Omental fat pad (tissue), 4 donors: ENCODE results near the gene GALNT10. TPM values are rescaled to one million over a fixed set of nuclear protein-coding genes. Genes with fewer than 3 reads are reported as not detected.

ENCODE experiments used
- ATAC-seq: fragments of 150-250 bp; one replicate; pipeline ENCODE4 v1.9.1; 2016; ENCODE audit warnings: mild to moderate bottlenecking, moderate library complexity; ENCODE audit not compliant: low FRiP score
- DNase-seq: peaks from one replicate; pipeline ENCODE4 v3.0.0-alpha.2; 2019; ENCODE audit warnings: low spot score
- CTCF ChIP-seq, 3 donors: fragments of 450-650 bp; IDR thresholded peaks; one replicate each; pipeline ENCODE4 v1.5.1; 2016 to 2017; ENCODE audit warnings: antibody characterized with exemption in 3 of 3, mild to moderate bottlenecking in 3 of 3, moderate library complexity in 2 of 3
- total RNA-seq, 4 donors: library from RNA; depleted of rRNA; stranded (reverse); fragments of >200 nt; gene quantifications; one replicate each; pipeline ENCODE4 v1.1.0, GENCODE V29; 2016

Gene GALNT10
- total RNA-seq, 4 donors from 2014 or later = 21.3 to 49.7 (median 27.2) TPM

- TF ChIP-seq CTCF (IDR thresholded peaks at IDR 0.05) = no peak
- DNase-seq (no peak), ATAC-seq (peak; percentile 31)
Observed at GRCh38 chr5:154288145-154288544, 97.6 kb downstream of the GALNT10 start.

- ATAC-seq = no peak
- no peak for DNase-seq
- no peak for TF ChIP-seq CTCF (IDR thresholded peaks at IDR 0.05)
Observed at GRCh38 chr5:154291917-154292316, 101.4 kb downstream of the GALNT10 start.

DNA sequence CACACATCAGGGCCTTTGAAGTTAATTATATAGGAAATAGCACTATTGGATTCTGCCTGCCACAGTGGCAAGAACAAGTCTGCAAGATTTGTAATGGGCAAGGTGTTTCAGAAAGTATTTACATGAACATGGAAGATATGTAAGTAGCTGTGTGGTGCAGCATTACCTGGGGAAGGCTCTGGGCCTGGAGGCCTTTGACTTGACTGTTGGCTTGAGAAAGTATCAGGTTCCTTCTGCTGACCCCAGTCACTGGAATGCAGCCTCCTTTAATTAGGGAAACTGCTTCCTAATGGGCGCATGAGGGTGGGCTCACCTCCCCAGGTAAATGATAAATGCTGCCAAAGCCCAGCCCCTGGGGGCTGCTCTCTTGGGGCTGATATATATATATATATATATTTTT, 102.7 kb downstream of the GALNT10 start:
- DNase-seq (no peak), ATAC-seq (no peak)
- no peak for TF ChIP-seq CTCF (IDR thresholded peaks at IDR 0.05)

- ATAC-seq (no peak), DNase-seq (no peak)
- no peak for TF ChIP-seq CTCF (IDR thresholded peaks at IDR 0.05)
Observed at GRCh38 chr5:154295551-154295950, 105.0 kb downstream of the GALNT10 start.

GRCh38 chr5:154296525-154297159, 106.1 kb downstream of the GALNT10 start:
- TF ChIP-seq CTCF (IDR thresholded peaks at IDR 0.05) = no peak
- DNase-seq = no peak
- no peak for ATAC-seq

- no peak for TF ChIP-seq CTCF (IDR thresholded peaks at IDR 0.05)
- ATAC-seq (no peak), DNase-seq (no peak)
Observed at GRCh38 chr5:154298065-154298464, 107.5 kb downstream of the GALNT10 start.

DNA sequence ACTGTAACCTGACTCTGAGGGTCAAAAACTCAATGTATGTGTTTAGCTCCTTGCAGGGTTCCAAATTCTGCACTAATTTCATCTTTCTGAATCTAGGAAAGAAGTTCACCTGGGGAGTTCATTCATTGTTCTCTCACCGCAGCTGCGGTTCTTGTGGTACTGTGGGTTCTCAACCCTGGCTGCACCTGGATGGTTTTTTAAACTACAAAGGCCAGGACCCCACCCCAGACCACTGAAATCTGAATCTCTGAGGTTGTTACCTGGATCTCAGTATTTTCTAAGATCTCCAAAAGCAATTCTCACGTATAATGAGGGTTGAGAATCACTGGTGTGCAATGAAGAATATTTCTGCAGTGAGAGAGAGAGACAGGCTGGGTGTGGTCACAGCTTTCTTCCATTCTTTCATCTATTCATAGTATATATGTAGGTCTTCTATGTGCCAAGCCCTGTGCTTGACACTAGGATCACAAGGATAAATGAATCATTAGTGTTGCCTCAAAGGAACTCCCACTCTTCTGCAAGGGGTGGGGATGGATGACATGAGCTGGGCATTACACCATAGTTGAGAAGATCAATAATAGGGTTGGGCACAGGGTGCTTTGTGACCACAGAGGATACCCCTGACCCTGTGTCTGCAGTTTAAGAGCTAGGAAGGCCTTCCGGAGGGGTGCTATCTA, 109.8 kb downstream of the GALNT10 start:
- TF ChIP-seq CTCF (IDR thresholded peaks at IDR 0.05) = no peak
- DNase-seq (no peak), ATAC-seq (no peak)
